GM10248 (cell line): ENCODE data around the gene MLPH.

Experiments used
- CTCF ChIA-PET: fragments of 300-600 bp; sonication (Branson Sonifier 250); formaldehyde crosslinking; extraction: SDS; loops from one replicate; lab custom pipeline; 2021; ENCODE audit warnings: antibody characterized with exemption; lab: Yijun Ruan, JAX
- POLR2A ChIA-PET: fragments of 350-650 bp; sonication (Branson Sonifier 250); formaldehyde crosslinking; extraction: SDS; loops from one replicate; lab custom pipeline; 2020; ENCODE audit warnings: antibody characterized with exemption; lab: Yijun Ruan, JAX
- DNase-seq: peaks from one replicate; pipeline ENCODE4 v3.0.0; 2012; ENCODE audit errors: extremely low spot score
- CTCF ChIP-seq: IDR thresholded peaks from 2 replicates; pipeline ENCODE4 v1.5.1; 2012; ENCODE audit warnings: mild to moderate bottlenecking, low read depth; ENCODE audit errors: extremely low read depth, missing control alignments, control extremely low read depth

The MLPH gene

GRCh38 chr2:237474931-237475703, 11.9 kb upstream of the MLPH start:
- DNase-seq: peak; percentile 89
- POLR2A ChIA-PET: no interaction called here
- CTCF ChIA-PET: interaction anchor here (0.7 to 2.8 kb wide), 21 partner anchors 20 to 1696 kb away, joined by 3 to 22 read pairs (median 5); no protein-coding TSS in a partner anchor

GRCh38 chr2:237475704-237476141, 11.3 kb upstream of the MLPH start:
- TF ChIP-seq CTCF: no peak
- ChIA-PET CTCF (interaction anchor here (0.6 to 2.8 kb wide), 22 partner anchors 19 to 1697 kb away, joined by 3 to 22 read pairs (median 4); no protein-coding TSS in a partner anchor), POLR2A (no interaction called here)
- no peak for DNase-seq

More at GRCh38 chr2:237474931-237475703, 11.9 kb upstream of the MLPH start:
- peak; percentile 91 for TF ChIP-seq CTCF

GRCh38 chr2:237478095-237478494, 9.0 kb upstream of the MLPH start:
- ChIA-PET CTCF (interaction anchor here (0.9 kb wide), 1 partner anchor 57 kb away, joined by 3 read pairs; no protein-coding TSS in a partner anchor), POLR2A (no interaction called here)
- TF ChIP-seq CTCF: no peak
- DNase-seq: no peak

- CTCF ChIA-PET: no interaction called here
- no peak for DNase-seq
- no peak for TF ChIP-seq CTCF
- POLR2A ChIA-PET: no interaction called here
Observed at GRCh38 chr2:237478979-237479378, 8.1 kb upstream of the MLPH start.

- no peak for TF ChIP-seq CTCF
- DNase-seq: no peak
- ChIA-PET CTCF (no interaction called here), POLR2A (no interaction called here)
Observed at GRCh38 chr2:237479747-237480146, 7.3 kb upstream of the MLPH start.

- TF ChIP-seq CTCF: no peak
- no peak for DNase-seq
- CTCF ChIA-PET: interaction anchor here (1.3 to 2.2 kb wide), 2 partner anchors 59 to 92 kb away, joined by 3 to 8 read pairs; no protein-coding TSS in a partner anchor
- POLR2A ChIA-PET: no interaction called here
Observed at GRCh38 chr2:237480556-237480955, 6.5 kb upstream of the MLPH start.
